AG20443 (cell line): ENCODE measurements around the gene RCC1.
"Not testable (repeated sequence)": the region's sequence is repeated elsewhere in the genome, so short reads cannot be mapped to it uniquely, and the experiment has no call there.

Experiments used
- DNase-seq: peaks from one replicate; pipeline ENCODE4 v3.0.0; 2012; ENCODE audit warnings: low spot score, mixed read lengths

Gene RCC1

GRCh38 chr1:28545246-28545628 lies 39.4 kb downstream of the RCC1 start:
- no peak for DNase-seq

GRCh38 chr1:28548318-28548717 lies 42.5 kb downstream of the RCC1 start:
- no peak for DNase-seq

GRCh38 chr1:28551381-28551780 lies 45.5 kb downstream of the RCC1 start:
- DNase-seq, result no peak

GRCh38 chr1:28552758-28553663 lies 47.2 kb downstream of the RCC1 start, which contains the start of gene TRNAU1AP:
Gene TRNAU1AP (plus strand): TSS chr1:28553085. CDS start chr1:28553111, 26 bp downstream.
- DNase-seq, result peak; percentile 100

GRCh38 chr1:28560886-28561285 lies 55.0 kb downstream of the RCC1 start:
- DNase-seq, result no peak

- no peak for DNase-seq
Observed at GRCh38 chr1:28564310-28564709, 58.5 kb downstream of the RCC1 start.

DNA sequence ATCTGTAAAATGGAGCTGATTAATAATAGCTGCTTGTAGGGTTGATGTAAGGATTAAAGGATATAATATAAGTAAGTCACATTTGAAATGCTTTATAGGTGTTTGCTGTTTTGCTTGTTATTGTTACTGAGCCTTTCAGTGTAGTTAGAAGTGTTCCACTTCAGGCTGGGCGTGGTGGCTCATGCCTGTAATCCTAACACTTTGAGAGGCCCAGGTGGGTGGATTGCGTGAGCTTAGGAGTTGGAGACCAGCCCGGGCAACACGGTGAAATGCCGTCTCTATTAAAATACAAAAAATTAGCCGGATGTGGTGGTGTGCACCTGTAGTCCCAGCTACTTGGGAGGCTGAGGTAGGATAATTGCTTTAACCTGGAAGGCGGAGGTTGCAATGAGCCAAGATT lies 59.2 kb downstream of the RCC1 start:
- no peak for DNase-seq

GRCh38 chr1:28565726-28566125 lies 59.9 kb downstream of the RCC1 start:
- no peak for DNase-seq

DNA sequence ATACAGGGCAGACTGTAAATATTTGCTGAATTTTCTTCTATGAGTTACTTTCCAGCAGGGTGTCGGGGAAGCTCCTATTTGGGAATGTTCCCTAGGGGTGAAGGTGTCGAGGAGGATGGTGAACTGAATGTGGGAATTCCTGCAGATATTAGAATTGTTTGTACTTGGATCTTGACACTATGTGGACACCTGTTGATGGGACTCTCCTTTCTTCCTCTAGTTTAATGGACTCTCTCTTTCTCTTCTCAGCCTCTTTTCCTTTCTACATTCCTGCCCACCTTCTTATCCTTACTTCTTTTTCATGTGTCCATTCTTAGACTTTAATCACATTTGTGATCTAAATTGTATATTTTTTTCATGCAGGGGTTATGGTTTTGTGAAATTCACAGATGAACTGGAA lies 61.1 kb downstream of the RCC1 start:
- no peak for DNase-seq

GRCh38 chr1:28571911-28572310 lies 66.1 kb downstream of the RCC1 start:
- no peak for DNase-seq

DNA sequence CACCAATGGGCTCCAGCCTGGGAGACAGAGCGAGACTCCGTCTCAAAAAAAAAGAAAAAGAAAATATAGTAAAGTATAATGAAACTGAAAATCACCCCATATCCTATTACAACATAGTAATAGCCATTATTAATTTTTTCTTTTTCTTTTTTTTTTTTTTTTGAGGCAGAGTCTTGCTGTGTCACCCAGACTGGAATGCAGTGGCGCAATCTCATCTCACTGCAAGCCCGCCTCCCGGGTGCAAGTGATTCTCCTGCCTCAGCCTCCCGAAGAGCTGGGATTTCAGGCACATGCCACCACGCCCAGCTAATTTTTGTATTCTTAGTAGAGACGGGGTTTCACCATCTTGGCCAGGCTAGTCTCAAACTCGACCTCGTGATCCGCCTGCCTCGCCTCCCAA lies 67.0 kb downstream of the RCC1 start:
- not testable (repeated sequence) for DNase-seq

- DNase-seq, result no peak
Observed at GRCh38 chr1:28573564-28573963, 67.7 kb downstream of the RCC1 start.

DNA sequence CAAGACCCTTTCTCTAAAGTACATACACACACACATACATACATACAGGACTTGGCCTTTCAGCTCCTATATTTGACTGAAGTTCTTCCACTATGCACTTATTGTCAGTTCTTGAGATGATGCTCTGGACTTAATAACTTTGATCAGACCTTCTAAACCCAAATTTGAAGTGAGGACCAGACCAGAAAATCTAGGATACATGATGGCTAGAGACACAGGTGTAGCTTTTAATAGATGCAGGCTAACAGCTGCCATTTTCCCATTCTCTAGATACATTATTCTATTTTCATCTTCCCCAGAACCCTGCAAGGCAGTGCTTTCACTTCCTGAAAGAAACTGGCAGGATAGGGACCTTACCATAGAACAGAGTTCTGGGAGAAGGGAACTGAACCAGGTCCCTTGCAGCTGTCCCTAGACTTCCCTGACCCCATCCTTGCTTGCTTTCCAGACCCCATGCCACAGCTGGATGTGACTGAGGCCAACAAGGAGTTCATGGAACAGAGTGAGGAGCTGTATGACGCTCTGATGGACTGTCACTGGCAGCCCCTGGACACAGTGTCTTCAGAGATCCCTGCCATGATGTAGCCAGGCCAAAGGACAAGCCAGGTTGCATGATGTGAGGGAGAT lies 71.3 kb downstream of the RCC1 start:
- no peak for DNase-seq

DNA sequence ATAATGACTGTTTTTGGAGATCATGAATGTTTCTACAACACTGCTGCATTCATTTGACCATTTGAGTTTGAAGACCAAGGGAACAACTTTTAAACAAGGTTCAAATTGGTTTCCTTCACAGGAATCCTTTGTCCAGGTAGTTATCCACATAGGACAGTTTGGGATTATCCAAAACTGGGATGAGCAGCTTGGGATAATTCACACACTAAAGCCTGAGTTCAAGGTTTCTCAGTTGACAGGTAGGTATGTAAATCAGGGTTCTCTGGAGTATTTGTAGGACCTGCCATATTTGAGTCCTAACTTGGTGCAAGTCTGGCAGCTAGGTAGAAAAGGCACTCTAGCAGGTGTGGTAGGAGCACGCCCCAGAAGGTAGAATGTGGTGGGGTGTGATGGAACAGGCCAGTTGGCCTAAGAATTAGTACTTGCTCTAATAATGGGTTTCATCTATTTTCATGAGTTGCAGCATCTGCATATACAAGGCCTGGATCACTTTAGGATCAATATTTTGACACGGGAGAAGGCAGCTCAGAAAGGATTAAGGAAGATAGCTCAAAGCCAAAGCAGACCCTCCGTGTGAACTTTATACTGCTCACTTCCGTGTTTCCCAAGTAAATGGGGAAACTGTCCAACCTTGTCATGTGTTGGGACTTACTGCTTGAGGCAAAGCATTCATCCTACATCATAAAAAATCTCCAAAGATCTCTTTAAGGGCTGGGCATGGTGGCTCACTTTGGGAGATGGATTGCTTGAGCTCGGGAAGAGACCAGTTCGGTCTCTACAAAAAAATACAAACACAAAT lies 72.1 kb downstream of the RCC1 start:
- DNase-seq, result no peak

DNA sequence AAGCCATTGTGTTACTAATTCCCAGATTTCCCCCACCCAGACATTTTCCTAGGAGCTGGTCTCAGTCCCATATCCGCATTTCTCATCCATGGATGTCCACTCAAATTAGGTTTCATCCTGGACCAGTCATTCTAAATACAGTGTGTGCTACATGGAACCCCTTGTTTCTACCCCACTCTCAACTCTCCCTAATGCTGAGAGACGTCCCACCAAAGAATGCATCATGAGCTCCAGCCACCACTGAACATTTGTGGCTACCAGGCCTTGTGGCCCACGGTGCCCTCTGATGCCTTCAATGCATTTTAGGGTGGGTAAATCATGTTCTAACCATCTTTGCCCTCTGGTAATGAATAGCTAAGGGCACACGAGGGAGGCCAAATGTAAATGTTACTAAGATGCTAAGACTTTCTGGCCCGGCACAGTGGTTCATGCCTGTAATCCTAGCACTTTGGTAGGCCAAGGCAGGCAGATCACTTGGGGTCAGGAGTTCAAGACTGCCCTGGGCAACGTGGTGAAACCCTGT lies 72.9 kb downstream of the RCC1 start:
- DNase-seq, result no peak

DNA sequence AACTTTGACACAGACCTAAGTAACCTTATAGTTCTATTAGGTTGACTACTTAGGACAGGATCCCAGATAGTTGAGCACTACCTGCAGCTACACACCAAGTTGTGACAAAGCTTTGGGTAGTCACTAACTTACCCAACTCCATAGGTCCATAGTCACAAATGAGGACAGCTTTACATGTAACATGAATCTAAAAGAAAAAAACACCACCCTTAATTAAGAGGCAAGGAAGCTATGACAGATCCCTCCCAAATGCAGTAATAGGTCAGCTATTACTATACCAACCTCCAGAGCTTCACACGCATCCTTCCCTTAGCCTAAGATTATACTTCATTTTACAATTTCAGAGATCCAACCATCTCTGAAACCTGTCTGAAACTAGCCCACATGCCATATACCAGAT lies 73.6 kb downstream of the RCC1 start:
- DNase-seq, result no peak

DNA sequence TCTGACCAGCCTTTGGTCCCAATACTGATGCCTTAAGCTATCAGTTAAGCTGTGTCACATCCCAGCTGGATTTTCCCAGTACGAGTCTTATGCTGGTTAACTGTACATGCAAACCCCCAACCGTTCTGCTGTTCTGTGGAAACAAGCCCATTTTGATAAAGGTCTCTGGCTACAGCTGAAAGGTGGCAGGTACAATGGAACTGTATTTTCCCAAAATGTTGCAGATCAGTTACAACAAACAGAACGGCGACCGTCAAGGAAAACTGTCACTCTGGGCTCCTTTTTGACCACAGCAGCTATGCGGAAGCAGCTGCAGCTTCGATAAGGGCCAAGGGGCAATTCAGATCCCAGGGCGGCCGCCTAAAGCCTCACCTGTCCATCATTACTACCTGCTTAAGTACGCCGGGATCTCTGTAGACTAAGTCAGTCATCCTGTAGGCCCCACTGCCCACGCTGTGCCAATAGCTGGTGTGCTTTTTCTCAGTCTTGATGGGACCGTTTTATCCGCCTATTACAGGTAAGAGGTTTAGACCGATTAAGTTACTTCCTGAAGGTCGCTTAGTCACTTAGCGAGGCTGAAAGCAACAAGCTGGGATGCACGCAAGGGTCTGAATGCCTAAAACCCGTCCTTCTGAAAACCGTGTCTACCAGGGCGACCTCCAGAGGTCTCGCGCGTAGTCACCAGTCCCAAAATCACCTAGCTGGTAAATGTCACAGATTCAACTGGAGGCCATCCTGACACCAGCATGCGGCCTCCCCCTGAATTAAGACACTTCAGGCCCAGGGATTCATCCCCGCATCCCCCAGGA lies 75.1 kb downstream of the RCC1 start:
- DNase-seq, result peak; percentile 49

DNA sequence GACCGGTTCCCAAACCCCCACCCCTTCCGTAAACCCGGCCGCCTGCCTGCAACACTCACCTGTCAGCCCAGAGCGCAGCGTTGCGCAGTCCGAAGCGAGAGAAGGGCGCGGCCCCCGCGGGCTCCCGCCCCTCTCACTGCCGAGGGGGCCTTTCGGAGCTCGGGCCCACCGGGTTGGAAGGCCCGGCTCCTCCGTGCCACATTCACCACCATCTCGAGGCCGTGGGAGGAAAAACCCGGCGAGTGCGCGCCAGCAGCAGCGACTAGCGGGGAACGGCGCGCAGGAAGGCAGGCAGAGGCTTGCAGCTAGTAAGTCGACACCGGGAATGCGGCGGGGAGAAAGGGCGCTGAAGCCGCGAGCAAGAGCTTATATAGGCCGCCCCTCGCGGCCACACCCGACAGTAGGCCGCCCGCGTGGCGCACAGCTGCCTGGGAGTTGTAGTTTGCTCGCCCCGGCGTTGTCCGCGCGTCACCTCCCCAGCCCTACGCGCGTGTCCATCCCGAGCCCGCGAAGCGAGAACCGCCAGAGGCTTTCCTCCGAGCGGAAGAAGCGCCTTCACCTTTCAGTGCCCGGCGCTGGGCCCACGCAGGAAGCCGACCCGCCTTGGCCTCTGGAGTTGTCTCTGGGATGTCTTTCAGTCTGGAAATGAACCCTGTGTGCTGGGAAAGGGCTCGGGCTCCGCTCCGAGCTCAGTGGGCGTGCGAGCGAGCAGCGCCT lies 75.8 kb downstream of the RCC1 start:
- DNase-seq, result peak; percentile 99

DNA sequence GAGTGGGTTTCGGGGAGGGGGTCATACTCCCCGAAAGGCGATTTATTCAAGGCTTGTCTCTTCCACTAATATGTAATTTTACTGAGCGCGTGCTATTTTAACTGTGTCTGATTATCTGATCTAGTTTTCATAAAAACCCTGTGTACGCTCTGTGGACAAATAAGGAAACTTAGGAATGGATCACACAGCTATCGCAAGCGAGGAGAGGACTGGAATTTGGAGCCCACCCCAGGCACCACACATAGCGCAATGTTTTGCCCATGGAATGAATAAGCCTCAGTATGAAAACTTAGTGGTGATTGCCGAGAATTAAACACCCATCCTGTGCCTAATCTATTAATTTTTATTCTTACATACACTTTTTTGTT lies 76.4 kb downstream of the RCC1 start:
- peak; percentile 47 for DNase-seq

GRCh38 chr1:28586585-28587391 lies 80.9 kb downstream of the RCC1 start:
- DNase-seq, result not testable (repeated sequence)
